ENCODE measurements around the gene ACOT7.
"Not testable (repeated sequence)": the region's sequence is repeated elsewhere in the genome, so short reads cannot be mapped to it uniquely, and the experiment has no call there.

DNA sequence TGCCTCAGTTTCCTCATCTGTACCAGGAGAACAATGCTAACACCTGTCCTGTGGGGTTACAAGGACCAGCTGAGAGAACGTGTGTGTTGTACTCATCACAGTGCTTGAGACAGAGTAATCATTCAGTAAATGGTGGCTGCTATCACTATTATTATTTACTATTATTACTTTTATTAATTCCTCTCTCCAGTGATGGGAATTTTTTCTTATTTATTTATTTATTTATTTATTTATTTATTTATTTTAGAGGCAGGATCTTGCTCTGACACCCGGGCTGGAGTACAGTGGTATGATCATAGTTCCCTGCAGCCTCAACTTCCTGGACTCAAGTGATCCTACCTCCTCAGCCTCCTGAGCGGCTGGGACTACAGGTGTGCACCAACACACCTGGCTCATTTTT, 42.7 kb upstream of the ACOT7 start:
- TF ChIP-seq POLR2A (IDR thresholded peaks at IDR 0.05); POLR2AphosphoS5 (IDR thresholded peaks at IDR 0.05; ENCODE audit: insufficient read depth in 1 of 2, low read depth in 1 of 2): not testable (repeated sequence)
- TF ChIP-seq, protein P1, sequence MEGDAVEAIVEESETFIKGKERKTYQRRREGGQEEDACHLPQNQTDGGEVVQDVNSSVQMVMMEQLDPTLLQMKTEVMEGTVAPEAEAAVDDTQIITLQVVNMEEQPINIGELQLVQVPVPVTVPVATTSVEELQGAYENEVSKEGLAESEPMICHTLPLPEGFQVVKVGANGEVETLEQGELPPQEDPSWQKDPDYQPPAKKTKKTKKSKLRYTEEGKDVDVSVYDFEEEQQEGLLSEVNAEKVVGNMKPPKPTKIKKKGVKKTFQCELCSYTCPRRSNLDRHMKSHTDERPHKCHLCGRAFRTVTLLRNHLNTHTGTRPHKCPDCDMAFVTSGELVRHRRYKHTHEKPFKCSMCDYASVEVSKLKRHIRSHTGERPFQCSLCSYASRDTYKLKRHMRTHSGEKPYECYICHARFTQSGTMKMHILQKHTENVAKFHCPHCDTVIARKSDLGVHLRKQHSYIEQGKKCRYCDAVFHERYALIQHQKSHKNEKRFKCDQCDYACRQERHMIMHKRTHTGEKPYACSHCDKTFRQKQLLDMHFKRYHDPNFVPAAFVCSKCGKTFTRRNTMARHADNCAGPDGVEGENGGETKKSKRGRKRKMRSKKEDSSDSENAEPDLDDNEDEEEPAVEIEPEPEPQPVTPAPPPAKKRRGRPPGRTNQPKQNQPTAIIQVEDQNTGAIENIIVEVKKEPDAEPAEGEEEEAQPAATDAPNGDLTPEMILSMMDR (IDR thresholded peaks at IDR 0.05): not testable (repeated sequence)
